Muscle layer of colon (tissue), 2 donors: ENCODE results near the gene CDC14C.
"Not testable (repeated sequence)": the region's sequence is repeated elsewhere in the genome, so short reads cannot be mapped to it uniquely, and the experiment has no call there.

ENCODE experiments used
- H3K27ac ChIP-seq: one replicate; pipeline ENCODE4 v1.7.0; 2013; ENCODE audit warnings: low read depth, mild to moderate bottlenecking, low read length, moderate library complexity
- H3K27me3 ChIP-seq, 2 donors: one replicate each; pipeline ENCODE4 v1.7.0; 2013; ENCODE audit warnings: low read length in 2 of 2, mild to moderate bottlenecking in 2 of 2; ENCODE audit not compliant: insufficient read depth in 2 of 2, control insufficient read depth in 1 of 2
- H3K36me3 ChIP-seq: one replicate; pipeline ENCODE4 v1.7.0; 2013; ENCODE audit warnings: mild to moderate bottlenecking, low read length; ENCODE audit not compliant: insufficient read depth
- H3K4me1 ChIP-seq: one replicate; pipeline ENCODE4 v1.7.0; 2013; ENCODE audit warnings: mild to moderate bottlenecking, low read length; ENCODE audit not compliant: insufficient read depth
- H3K4me3 ChIP-seq, 2 donors: one replicate each; pipeline ENCODE4 v1.7.0; 2013; ENCODE audit warnings: low read length in 2 of 2, low read depth in 1 of 2, mild to moderate bottlenecking in 1 of 2, moderate library complexity in 1 of 2
- H3K9ac ChIP-seq: one replicate; pipeline ENCODE4 v1.7.0; 2013; ENCODE audit warnings: low read length
- H3K9me3 ChIP-seq: one replicate; pipeline ENCODE4 v1.7.0; 2013; ENCODE audit warnings: mild to moderate bottlenecking, low read length
- donor health status: abdominal sarcoma.
- donor health status: Adenocarcinoma of cecum.

The CDC14C gene

DNA sequence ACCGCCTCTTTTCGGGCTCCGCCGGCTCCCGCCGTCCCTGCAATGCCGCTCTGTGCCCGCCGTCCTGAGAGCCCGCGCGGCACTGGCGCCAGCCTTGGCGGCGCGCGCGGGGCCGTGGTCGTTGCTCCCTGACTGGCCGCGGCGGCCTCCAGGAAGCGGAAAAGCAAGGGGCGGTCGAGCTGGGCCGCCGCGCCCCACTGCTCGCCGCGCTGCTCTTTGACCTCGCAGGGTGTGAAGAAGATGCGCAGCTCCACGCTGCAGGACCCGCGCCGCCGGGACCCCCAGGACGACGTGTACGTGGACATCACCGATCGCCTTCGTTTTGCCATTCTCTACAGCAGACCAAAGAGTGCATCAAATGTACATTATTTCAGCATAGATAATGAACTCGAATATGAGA is at the start of gene CDC14C:
TSS of gene CDC14C (plus strand) at position 115 of the 400 bp plus-strand sequence. CDS start at position 241, 126 bp downstream.
- no peak within 1 kb of the TSS for H3K27ac ChIP-seq
- no peaks in the 10 kb centered on the region for H3K27me3 ChIP-seq
- H3K9ac ChIP-seq, result no peak within 1 kb of the TSS
- no peak within 1 kb of the TSS for H3K4me3 ChIP-seq
- H3K36me3 ChIP-seq, result no peaks in the 10 kb centered on the region
- H3K9me3 ChIP-seq, result no peaks in the 10 kb centered on the region
- H3K4me1 ChIP-seq, result no peaks in the 10 kb centered on the region

DNA sequence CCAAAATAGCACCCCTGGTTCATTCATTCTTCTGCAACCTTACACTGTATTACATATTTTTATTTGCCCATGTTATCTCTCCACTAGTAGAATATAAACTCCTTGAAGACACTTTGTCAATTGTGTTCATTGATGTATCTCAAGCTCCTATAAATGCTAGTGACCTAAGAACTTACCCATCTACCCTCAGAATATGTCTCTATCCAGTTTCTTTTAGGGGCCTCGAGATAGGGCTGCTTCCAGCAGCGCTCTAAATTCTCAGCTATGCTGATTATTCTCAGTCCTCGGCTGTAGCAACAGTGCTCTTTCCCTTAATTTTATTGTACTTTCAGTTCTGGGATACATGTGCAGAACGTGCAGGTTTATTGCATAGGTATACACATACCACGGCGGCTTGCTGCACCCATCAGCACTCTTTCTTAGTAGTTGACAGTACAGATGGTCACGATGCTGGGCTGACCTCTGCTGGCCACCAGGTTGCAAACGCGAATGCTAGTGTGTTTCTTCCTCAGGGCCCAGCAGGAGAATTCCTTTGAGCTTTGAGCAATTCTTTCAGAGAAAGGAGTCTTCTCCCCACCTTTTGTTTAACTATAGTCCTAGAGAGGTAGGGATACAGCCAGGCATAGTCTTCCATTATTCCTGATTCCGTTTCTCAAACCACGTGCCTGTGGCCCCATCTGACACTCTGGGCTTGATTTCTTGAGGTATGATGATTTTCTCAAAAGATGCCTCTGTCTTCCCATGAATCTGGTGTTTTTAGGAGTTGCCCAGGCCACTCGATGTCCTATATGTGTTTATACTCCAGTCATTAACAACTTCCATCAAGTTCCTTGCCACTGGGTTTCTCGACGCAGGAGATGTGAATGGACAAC is 49.1 kb upstream of the CDC14C start:
- Histone ChIP-seq H3K9ac (no peak overlapping the region), H3K27me3 (no peaks in the 10 kb centered on the region), H3K9me3 (no peaks in the 10 kb centered on the region), H3K27ac (no peak overlapping the region), H3K4me3 (no peak overlapping the region), H3K4me1 (no peaks in the 10 kb centered on the region), H3K36me3 (no peaks in the 10 kb centered on the region)

DNA sequence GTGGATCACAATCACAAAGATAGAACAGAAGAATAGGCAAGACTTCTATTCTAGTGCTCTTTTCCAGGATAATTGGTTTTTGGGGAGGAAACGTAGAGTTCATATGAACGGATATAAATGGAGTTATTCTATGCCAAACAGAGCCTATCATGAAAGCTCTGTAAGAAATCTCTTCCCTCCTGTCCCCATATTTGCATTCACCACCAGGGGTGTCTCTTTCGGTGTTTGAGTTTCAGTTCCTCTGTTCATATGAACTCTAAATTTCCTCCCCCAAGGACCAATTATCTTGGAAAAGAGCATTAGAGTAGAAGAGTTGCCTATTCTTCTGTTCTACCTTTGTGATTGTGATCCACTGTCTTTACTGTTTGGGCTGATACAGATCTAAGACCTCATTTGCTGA is 48.3 kb upstream of the CDC14C start:
- H3K27ac ChIP-seq, result no peak overlapping the region
- no peak overlapping the region for H3K9ac ChIP-seq
- no peaks in the 10 kb centered on the region for H3K27me3 ChIP-seq
- no peaks in the 10 kb centered on the region for H3K4me1 ChIP-seq
- no peak overlapping the region for H3K4me3 ChIP-seq
- H3K9me3 ChIP-seq, result no peaks in the 10 kb centered on the region
- H3K36me3 ChIP-seq, result no peaks in the 10 kb centered on the region

DNA sequence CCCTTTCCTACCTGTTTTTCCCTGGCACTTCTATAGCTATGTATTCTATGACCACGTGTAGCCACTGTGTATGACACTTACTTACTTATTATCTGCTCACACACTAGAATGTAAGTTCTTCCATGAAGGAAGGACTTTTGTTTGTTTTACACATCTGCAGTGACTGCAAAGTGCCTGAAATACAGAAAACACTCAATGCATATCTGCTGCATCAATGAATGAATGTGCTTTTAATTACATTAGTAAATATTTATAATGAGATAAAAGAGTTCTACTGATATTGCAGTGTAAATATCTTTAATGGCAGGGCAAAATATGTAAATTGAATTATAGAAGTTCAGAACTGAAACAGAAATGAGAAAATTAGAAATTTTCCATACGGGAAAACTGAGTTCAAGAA is 43.5 kb upstream of the CDC14C start:
- H3K27ac ChIP-seq, result no peak overlapping the region
- H3K9me3 ChIP-seq, result no peaks in the 10 kb centered on the region
- H3K4me3 ChIP-seq, result no peak overlapping the region
- no peaks in the 10 kb centered on the region for H3K36me3 ChIP-seq
- no peaks in the 10 kb centered on the region for H3K4me1 ChIP-seq
- no peaks in the 10 kb centered on the region for H3K27me3 ChIP-seq
- no peak overlapping the region for H3K9ac ChIP-seq

DNA sequence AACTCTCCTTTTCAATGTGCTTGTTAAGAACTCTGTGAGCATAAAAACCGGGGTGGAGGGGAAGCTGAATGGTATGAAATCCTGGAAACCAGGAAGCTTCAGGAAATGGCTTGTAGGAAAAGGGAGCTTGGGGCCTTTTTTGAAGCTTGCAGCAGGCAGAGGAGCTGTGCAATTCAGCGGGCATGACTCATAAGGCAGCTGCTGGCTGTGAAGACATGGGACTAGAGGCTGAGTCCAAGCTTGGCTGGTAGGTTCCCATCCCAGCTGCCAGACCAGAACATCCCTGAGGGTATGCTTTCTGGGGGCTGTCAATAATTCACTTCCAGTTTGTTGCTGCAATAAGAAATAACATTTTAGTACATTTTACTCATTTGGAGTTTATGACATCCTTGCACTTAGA is 36.8 kb upstream of the CDC14C start:
- no peak overlapping the region for H3K27ac ChIP-seq
- H3K9ac ChIP-seq, result no peak overlapping the region
- no peaks in the 10 kb centered on the region for H3K36me3 ChIP-seq
- H3K9me3 ChIP-seq, result no peaks in the 10 kb centered on the region
- H3K4me1 ChIP-seq, result no peaks in the 10 kb centered on the region
- H3K27me3 ChIP-seq, result no peaks in the 10 kb centered on the region
- no peak overlapping the region for H3K4me3 ChIP-seq

DNA sequence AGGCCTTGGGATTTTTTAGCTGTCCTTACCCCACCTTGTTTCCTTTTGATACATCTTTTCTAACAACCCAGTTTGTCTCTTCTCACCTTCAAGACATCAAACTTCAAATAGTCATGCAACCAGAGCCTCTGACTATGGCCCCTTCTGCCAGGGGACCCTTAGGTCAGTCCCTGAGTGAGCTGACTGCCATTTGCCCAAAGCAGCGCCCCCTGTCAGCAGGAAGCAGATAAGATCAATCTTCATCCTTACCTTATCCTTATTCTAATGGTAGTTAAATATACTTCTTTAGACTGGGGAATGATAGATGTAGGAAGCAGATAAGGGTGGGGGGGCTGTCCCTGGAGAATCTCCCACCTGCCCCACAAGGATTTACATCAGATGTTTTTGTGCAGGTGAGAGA is 29.8 kb upstream of the CDC14C start:
- H3K27ac ChIP-seq, result no peak overlapping the region
- no peaks in the 10 kb centered on the region for H3K27me3 ChIP-seq
- H3K4me3 ChIP-seq, result no peak overlapping the region
- H3K4me1 ChIP-seq, result no peaks in the 10 kb centered on the region
- H3K36me3 ChIP-seq, result no peaks in the 10 kb centered on the region
- H3K9me3 ChIP-seq, result no peaks in the 10 kb centered on the region
- no peak overlapping the region for H3K9ac ChIP-seq

DNA sequence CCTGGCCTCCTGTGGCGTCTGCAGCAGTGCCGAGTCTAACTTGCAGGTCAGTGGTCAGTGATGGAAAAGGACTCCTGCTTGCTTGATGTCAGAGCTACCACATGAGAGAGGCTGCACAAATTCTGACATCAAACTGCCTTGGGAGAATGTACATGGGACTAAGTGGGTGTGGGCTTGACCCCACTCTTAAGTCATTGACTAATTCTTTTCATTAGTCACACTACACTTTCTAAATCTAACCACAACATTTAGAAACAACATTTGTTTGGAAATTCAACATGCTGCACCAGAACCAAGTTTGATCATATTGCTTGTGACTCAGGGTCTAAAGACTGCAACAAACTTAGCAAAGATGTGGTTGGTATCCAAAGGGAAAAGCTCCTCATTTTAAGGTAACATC is 24.4 kb upstream of the CDC14C start:
- Histone ChIP-seq H3K4me1 (no peaks in the 10 kb centered on the region), H3K4me3 (no peak overlapping the region), H3K27ac (no peak overlapping the region), H3K27me3 (no peaks in the 10 kb centered on the region), H3K9me3 (no peaks in the 10 kb centered on the region), H3K9ac (no peak overlapping the region), H3K36me3 (no peaks in the 10 kb centered on the region)

DNA sequence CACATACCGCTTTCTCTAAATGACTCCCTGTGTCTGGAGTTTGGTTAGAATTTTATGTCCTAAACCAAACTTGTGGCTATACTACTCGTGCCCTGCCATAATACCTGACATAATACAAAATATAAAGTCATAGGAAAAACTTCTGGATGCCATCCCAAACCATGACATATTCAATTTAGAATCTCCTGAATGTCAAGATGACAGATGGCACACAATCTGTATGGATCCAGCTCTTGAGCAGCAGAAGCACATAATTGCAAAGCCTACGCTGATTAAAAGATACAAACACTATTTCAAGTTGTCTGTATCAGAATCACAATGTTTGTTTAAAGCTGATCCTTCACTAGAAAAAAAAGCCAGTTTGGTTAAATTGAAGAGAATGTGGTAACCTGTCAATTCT is 22.4 kb upstream of the CDC14C start:
- Histone ChIP-seq H3K36me3 (no peaks in the 10 kb centered on the region), H3K4me3 (no peak overlapping the region), H3K9me3 (no peaks in the 10 kb centered on the region), H3K27me3 (no peaks in the 10 kb centered on the region), H3K9ac (no peak overlapping the region), H3K4me1 (no peaks in the 10 kb centered on the region), H3K27ac (no peak overlapping the region)

DNA sequence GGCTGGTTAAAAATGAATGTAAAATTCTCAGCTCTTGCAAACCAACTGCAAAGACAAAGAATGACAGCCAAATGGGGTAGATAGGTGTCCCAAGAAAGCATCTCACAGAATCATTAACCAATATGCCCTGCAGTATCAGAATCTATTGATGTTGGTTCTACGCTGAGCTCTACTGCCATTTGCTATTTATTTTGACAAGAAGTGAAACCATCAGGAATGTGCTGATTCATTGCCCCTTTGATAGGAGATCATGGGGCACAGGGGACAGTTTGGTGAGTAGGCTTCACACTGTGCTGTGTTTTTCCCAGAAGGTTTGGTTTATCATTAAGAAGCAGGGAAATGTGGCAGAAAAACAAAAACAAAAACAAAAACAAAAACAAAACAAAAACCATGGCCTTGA is 19.4 kb upstream of the CDC14C start:
- no peak overlapping the region for H3K9ac ChIP-seq
- no peak overlapping the region for H3K27ac ChIP-seq
- H3K4me3 ChIP-seq, result no peak overlapping the region
- no peaks in the 10 kb centered on the region for H3K4me1 ChIP-seq
- no peaks in the 10 kb centered on the region for H3K9me3 ChIP-seq
- no peaks in the 10 kb centered on the region for H3K36me3 ChIP-seq
- H3K27me3 ChIP-seq, result no peaks in the 10 kb centered on the region

DNA sequence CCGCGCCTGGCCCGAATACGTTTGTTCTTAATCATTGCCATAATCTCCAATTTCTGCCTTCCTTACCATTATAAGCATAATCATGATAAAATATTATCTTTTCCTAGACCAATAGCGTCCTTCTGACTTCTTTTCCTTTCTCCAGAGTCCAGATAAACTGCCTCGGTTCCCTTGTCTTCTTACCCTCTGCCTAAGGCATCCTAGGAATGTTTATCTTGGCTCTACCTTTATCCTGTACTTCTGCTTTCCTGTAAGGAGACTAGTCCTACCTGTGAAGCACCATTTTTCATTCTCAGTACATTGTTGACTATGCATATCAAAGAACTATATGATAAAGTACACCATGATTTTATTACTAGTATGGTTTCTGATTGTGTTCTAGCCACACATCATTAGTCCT is 18.7 kb upstream of the CDC14C start:
- H3K9me3 ChIP-seq, H3K27me3 ChIP-seq, H3K4me3 ChIP-seq, H3K27ac ChIP-seq, H3K9ac ChIP-seq, H3K36me3 ChIP-seq, H3K4me1 ChIP-seq: not testable (repeated sequence)

DNA sequence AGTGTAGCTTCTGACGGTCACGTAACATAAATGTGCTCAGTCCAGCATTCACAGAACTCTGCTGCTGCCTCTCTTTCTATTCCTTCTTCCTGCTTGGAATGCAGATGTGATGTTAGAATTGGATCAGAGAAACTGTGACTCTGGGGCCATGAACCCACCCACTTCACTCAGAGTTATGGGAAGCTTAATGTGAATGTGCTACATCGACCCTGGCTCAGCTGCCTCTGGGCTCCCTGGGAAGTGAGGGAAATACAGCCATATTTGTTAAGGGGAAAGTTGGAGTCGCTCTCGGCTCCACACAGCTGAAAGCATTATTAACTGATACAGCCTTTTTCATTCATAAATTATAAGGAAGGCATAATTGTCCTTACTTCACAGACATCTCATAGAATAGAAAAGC is 14.5 kb upstream of the CDC14C start:
- H3K27me3 ChIP-seq, H3K36me3 ChIP-seq, H3K4me1 ChIP-seq, H3K27ac ChIP-seq, H3K9ac ChIP-seq, H3K4me3 ChIP-seq, H3K9me3 ChIP-seq: not testable (repeated sequence)

DNA sequence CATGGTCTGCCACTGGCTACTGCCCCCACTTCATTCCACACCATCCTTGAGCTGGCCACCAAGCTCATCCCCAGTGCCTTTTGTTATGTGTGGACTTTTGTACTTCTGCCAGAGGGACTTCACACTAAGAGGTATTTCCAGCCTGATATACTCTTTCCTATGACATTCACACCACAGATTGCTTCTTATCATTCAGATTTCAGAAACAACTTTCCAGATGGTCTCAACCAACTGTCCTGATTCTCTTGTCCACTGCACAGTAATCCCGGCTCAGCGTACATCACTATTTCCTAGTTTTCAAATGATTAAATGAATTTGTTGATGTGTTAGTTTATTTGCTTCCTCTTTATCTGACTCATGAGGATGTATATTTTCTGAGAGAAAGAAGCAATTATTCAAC is 7.1 kb downstream of the CDC14C start:
- no peak overlapping the region for H3K27ac ChIP-seq
- H3K9ac ChIP-seq, result no peak overlapping the region
- H3K27me3 ChIP-seq, result no peaks in the 10 kb centered on the region
- no peaks in the 10 kb centered on the region for H3K4me1 ChIP-seq
- no peak overlapping the region for H3K4me3 ChIP-seq
- no peaks in the 10 kb centered on the region for H3K36me3 ChIP-seq
- H3K9me3 ChIP-seq, result no peaks in the 10 kb centered on the region
